B cell (primary cell): ENCODE results near the gene ANTKMT.

Source experiments
- EZH2 ChIP-seq: IDR thresholded peaks from 2 replicates; pipeline ENCODE4 v1.6.1; 2012; ENCODE audit warnings: borderline replicate concordance, low read depth, mild to moderate bottlenecking, moderate library complexity, low read length; ENCODE audit not compliant: insufficient read depth, poor library complexity, severe bottlenecking
- TF ChIP-seq, protein P1 (sequence below): fragments of 200-600 bp; IDR thresholded peaks from one replicate; pipeline ENCODE4 v1.8.0; 2022; ENCODE audit warnings: antibody characterized with exemption, mild to moderate bottlenecking

DNA sequence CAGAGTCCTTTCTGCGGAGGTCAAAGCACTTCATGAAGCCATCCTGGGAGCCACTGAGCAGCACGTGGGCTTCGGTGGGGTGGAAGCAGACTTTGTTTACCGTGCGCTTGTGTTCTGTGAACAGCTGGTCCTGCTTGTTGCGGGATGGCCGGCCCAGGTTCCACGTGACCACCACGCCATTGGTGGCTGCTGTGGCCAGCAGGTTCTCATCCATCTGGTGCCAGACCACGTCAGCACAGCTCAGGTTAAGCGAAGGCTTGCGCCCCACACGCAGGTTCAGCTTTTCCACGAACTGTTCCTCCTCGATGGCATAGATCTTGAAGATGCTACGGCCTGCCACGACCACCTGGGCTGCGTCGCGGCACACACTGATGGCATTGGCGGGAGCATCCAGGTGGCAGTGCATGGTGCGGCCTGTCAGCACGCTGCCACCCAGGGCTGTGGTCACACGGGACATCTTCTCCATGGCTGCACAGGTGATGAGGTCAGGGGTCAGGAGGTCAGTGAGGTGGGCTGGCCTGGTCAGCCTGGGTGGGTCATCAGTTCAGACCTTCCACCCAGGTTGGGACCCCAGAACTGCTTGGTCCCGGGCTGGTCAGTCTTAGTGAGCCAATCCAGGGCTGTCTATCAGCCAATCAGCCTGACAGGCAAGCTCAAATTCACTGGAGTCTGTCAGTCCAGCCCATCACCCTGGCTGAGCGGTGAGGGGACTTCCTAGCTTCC is 31.6 kb upstream of the ANTKMT start:
- TF ChIP-seq, protein P1, sequence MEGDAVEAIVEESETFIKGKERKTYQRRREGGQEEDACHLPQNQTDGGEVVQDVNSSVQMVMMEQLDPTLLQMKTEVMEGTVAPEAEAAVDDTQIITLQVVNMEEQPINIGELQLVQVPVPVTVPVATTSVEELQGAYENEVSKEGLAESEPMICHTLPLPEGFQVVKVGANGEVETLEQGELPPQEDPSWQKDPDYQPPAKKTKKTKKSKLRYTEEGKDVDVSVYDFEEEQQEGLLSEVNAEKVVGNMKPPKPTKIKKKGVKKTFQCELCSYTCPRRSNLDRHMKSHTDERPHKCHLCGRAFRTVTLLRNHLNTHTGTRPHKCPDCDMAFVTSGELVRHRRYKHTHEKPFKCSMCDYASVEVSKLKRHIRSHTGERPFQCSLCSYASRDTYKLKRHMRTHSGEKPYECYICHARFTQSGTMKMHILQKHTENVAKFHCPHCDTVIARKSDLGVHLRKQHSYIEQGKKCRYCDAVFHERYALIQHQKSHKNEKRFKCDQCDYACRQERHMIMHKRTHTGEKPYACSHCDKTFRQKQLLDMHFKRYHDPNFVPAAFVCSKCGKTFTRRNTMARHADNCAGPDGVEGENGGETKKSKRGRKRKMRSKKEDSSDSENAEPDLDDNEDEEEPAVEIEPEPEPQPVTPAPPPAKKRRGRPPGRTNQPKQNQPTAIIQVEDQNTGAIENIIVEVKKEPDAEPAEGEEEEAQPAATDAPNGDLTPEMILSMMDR: no peak
- no peak for TF ChIP-seq EZH2
